ENCODE measurements around the gene IL17RB.

IL17RB gene

DNA sequence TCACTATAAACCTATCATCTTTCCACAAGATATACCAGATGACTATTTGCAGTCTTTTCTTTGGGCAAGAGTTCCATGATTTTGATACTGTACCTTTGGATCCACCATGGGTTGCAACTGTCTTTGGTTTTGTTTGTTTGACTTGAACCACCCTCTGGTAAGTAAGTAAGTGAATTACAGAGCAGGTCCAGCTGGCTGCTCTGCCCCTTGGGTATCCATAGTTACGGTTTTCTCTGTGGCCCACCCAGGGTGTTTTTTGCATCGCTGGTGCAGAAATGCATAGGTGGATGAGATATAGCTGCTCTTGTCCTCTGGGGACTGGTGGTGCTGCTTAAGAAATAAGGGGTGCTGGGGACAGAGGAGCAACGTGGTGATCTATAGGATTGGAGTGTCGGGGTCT is 33.9 kb upstream of the IL17RB start:
- DNase-seq, result no peak

DNA sequence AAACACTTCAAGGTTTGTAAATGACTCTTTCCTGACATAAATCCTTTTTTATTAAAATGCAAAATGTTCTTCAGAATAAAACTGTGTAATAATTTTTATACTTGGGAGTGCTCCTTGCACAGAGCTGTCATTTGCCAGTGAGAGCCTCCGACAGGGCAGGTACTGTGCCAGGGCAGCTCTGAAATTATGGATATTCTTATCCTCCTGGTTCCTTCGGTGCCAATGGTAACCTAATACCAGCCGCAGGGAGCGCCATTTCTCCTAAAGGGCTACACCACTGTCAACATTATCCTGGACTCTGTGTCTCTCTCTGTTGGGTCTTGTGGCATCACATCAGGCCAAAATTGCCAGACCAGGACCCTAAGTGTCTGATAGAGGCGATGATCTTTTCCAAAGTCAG is 33.1 kb upstream of the IL17RB start:
- DNase-seq, result no peak

DNA sequence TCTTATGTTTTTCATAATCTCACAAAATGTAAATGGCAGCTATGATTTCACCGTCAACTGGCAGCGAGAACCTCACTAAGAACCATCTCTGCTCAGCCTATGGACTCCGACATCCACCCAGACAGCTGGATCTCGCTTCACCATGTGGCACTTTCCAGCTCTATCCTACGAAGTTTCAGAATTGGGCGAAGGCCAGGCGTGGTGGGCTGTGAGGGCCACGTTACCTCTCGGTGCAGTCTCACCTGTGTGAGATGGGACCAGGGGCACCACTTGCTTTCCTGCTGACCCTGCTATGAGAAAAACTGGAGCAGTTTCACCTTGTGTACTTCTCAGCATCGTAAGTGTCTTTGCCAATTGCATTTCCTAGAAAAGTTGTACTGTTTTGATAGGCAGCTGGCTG is 32.5 kb upstream of the IL17RB start:
- no peak for DNase-seq

DNA sequence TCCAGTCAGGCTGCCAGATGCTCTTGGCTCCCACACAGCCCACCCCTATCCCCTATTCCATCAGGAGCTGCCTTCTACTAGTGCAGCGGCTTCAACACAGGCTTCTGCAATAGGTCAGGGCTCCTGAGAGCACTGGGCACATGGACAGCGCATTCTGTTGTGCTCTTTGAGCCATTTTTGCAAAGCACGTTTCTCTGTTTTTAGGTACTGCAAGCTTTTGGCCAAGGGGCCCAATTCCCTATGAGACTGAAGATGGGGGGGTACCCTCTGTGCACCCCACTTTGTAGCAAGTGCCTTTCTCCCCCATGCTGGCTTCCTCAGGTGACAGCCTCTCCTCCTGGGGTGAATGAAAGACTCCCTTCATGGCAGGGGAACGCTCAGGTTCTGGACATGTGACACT is 31.3 kb upstream of the IL17RB start:
- no peak for DNase-seq

DNA sequence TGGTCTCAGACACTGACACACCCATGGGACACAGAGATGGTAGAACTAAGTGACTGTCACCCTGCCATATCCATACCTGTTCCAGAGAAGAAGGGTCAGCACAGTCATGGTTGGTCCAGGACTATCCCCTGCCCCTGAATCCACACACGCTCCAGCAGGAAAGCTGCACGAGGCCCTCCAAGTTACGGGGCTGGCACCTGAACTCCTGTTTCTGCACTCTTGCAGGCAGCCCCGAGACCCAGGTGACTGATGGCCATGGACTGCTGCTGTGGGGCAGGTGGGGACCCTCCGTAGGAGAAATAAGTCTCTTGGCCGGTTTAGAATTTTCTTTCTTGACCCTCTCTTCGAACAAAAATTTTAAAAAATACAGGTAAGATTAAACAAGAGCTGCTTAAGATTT is 30.7 kb upstream of the IL17RB start:
- no peak for DNase-seq

DNA sequence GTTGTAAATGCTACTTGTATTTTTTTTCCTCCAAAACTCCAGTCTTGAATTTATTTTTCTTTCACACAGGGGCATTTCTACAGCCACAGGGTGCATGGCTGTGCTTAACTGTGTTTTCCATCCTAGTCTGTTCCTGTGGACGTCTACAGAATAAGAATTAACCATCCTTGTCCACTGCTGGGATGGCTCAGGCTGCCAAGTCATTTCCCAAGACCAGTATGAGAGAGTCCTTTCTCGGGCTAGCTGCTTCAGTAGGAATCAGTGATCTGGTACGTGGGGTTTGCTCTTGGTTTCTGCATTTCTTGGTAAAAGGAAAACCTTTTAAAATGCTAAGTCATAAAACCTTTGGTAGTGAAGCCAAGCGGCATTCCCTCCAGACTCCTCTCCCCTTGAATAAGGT is 29.9 kb upstream of the IL17RB start:
- DNase-seq, result no peak

DNA sequence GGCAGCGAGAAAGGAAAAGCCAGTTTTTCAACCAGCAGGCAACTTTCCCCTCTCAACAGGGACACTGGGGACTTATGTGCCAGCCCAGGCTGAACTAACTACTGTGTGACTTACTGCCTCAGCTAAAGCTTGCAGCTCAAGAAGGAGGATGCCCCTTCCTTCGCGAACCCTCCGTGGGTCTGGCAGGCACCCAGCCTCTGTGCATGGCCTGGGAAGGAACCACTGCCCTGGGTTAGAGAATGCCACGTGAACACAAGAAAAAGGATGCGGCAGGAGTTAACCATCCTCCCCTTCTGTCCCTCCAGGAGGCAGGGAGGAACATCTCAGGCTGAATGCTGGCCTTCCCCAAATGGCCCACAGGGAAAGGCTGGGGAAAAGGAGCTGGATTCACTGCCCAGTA is 29.2 kb upstream of the IL17RB start:
- no peak for DNase-seq

DNA sequence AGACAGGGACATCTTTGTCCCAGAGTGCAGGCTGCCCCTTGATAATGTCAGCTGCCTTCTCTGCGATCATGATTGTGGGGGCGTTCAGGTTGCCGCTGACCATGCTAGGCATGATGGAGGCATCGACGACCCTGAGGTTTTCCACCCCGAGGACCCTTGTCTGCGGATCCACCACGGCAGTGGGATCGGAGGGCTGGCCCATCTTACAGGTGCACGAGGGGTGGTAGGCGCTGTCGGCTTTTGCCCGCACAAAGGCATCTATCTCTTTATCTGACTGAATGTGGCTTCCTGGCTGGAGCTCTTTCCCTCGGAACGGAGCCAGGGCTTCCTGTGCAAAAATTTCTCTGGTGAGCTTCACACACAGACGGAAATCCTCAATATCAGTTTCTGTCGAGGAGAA is 28.6 kb upstream of the IL17RB start:
- no peak for DNase-seq

DNA sequence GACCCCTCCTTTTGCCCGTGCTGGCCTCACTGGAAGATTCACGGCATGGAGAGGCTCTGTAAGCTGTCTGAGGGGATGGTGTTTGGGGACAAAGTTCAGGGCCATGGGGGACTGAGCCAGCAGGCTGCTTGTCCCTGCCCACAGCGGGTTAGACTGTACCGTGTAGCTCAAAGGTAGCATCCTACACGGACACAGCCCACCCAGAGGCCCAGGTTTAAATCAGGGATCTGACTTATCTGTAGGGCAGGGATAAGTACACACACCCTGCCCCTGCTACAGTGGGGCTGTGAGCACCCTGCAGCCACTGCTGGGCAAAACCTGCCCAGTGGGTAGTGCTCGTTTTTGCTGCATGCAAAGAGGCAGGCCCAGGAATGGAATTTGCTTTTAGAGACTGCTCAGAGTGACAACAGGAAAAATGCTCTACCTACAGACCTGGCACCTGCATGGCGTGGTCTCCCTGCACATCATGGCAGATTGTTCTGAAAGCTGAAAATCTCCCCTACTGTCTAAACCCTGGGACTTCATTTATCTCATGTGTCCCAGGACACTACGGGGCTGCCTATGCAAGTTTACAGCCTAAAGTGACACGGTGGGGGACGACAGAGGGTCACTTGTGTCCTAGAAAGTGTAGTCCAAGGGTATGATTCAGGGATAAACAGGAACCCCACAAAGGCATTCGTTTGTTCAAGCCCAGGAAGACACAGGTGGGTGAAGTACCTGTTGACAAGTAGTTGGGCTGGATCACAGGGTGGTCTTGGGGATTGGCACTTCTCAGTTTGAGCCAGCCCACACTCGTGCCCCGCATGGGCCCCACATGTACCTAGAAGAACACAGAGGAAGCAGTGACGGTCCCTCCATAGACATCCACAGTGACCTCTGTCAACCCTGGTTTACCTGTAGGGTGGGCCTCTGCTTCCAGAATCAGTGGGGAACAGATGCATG is 27.9 kb upstream of the IL17RB start:
- DNase-seq, result no peak

DNA sequence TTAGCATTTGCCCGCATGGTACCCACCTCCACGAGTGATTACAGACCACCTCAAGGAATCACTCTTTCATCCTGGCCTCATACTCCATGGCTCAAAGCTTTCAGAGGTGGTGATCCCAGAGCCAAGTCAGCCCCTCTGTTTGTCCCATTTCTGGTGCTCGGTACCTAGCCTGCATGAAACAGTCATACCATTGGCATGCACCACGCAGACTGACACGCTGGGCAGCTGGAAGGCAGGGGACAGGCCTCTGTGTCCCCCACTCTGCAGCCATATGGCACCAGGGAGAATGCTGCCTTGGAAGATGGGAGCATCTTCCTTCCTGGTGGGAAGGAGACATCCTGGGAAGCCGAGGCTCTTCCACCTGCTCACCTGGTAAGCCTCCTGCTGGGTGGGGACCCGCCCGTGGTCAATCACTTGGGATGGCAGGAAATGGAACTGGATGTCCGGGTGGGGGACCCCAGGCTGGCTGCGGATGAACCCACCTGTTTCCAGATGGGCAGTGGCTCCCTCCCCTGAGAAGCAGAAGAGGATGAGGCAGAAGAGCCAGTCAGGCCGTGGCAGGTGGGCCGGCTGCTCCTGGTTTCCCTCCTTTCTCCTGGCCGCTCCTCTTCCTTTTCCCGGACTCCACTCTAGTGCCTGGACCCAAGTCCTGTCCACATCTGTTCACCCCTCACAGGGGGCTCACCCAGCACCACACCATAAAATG is 27.1 kb upstream of the IL17RB start:
- no peak for DNase-seq

DNA sequence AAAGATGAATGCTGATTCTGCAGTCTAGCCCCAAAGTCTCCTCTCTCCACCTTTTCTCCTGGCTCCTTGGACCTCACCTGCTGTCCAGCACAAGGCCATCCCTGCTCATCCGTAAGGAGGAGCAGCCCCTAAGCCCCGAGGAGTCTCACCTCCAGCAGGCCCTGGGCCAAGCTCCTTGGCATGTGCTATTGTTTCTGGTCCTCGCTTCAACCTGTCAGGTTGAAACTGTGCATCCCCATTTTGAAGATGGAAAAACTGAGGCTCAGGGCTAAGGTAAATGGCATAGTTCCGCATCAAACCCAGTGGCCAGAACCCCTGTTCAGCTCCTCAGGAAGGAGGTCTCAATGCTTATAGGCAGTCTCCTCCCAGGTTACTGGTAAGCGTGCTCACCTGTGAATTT is 26.3 kb upstream of the IL17RB start:
- DNase-seq, result no peak

DNA sequence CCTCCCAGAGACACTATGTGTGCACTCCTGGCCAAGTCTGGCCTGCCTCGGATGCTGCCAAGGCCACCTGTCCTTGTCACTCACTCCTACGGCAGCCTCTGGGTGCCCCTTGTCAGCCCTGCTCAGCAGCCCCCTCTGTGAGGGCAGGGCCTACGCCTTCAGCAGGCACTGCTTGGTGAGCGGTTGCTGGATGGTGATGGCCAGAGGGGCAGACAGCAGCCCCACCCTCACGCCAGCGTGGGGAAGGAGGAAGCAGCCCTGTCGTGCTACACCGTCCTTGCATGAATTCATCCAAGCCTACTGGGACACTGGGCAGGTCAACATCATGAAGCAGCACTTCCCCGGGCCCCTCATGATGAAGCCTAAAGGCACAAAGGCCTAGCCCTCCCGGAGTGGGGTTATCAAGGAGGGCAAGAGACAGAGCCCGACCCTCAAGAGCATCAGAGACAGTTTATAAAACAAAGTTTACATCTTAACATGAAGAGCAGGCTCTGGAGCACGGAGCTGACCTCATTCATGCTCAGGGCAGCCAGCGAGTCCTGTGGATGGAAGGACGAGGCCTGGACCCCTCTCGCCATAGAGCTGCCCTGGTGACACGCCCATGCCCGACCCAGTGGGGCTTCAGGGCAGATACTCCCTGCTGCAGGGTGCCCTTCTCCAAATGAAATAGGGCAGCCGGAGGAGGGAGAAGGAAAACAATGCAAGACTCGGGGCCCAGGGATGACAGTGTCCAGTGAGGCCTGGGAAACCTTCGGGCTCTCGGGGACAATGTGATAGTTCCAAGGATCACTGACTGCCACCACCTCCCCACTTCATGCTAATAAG is 25.4 kb upstream of the IL17RB start:
- DNase-seq, result no peak

DNA sequence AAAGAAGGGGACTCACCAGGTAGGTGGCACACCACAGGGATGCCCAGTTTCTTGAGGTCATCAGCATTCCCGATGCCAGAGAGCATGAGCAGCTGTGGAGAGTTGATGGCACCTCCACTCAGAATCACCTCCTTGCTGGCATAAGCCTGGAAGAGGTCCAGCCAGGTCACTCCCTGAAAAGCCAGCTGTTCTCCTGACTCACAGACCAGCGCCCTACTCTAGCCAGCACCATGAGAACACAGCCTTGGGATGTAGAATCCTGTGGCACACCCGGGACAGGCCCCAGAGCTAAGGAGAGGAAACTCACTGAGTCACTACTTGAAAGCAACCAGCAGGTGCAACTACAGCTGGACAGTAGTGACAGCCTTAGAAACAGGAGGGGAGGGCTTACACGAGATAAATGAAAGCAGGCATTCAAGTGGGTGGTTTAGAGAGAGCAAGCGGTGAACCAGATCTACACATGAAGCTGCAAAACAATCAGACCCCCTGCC is 24.7 kb upstream of the IL17RB start:
- DNase-seq, result no peak

DNA sequence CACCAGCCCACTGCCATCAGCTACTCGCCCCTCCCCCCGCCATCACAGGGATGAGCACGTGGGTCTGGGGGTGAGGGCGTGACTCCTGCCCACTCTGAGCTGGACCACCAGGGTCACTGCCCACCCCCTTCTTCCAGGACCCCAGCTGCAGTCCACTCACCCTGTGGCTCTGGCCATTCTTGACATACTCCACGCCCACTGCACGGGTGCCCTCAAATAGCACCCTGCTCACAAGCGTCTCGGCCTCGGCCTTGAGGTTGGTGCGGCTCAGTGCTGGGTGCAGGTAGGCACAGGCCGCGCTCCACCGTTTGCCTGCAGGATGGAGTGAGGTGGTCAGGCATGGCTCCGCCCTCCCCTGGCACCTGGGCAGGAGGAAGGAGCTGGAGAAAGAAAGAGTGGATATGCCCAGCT is 24.0 kb upstream of the IL17RB start:
- no peak for DNase-seq

DNA sequence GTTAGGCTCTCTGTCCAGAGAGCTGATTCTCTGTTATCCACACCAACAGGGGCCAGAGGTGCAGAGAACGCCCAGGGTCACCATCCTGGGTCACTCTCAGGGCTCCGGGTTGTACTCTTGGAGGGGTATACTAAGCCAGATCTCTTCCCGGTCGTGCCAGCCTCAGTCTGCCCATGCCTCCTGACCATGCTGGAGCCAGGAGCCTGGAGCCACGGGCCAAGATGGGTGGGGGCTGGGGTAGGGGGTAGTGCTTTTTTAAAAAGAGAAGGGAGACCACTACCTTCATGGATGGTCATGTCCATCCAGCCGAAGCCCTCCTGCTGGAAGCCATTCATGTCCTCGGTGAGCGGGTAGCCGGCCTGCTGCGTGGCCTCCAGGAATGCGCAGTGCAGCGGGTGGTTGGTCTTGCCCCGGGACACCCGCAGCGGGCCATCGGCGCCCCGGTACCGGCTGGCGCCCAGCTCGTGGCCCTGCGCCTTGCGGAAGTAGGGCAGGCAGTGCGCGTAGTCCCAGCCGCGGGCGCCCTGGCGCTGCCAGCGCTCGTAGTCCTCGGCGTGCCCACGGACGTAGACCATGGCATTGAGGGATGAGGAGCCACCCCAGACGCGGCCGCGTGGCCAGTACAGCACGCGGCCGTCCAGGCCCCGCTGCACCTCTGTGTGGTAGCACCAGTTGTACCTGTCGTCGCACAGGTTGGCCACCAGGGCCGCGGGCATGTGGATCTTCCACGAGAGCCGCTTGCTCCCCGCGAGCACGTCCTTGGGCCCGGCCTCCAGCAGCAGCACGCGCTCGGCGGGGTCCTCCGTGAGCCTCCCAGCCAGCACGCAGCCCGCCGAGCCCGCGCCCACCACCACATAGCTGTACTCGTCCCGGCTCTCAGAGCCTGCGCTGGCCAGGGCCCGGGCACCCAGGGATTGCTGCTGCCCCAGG is 23.1 kb upstream of the IL17RB start:
- no peak for DNase-seq

DNA sequence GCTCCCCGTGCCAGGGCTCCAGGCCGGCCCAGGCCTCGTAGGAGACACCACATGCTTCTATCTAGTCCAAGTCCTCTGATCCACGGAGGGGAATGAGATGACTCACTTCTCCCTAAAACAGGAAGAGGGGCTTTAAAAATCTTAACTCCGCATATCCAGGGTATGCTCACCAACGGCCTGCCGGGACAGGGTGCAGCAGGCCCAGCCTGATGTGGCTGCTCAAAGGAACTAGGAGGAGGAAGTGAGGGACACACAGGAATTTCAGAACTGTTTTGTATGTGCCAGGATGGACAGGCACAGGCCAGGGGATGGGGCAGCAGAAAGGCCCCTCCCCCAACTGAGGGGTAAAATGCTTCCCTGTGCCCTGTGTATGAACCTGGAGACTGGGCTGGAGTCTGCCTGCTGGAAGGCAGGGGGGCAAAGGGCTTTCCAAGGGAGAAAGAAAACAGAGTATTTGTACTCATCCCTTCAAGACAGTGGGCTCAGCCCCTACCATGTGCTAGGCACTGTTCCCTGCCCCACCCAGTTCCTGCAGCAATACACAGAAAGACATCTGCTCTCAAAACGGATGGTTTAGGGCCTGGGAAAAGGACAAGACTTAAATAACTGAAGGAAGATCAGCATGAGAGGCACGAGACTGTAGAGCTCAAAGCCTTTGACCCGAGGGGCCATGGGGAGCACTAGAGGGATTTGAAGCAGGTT is 22.3 kb upstream of the IL17RB start:
- DNase-seq, result no peak

DNA sequence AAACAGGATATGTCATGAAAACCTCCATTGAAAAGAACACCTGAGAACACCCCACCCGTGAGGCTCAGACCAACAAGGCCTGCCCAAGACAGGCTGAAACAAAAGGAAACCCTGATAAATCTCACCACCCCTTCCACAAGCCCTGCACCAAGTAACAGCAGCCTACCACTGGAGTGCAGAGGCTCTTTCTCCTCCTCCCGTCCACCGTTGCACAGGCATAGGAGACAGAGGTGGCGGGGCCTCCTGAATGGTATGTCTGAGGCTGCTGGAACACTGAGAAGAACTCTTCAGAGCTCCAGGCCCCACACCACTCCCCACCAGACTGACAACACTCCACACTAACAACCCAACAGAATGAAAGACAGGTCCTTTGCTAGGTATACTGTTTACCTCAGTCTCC is 21.6 kb upstream of the IL17RB start:
- no peak for DNase-seq

DNA sequence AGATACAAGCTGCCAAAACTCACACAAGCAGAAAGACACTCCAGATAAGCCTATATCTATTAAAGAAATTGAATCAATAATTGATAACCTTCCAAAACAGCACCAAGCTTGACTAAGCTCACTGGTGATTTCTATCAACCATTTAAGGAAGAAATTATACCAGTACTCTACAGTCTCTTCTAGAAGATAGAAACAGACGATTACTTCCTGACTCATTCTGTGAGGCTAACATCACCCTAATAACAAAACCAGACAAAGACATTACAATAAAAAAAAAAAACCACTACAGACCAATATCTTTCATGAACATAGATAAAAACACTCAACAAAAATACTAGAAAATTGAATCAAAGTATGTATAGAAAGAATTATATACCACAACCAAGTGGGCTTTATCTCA is 20.3 kb upstream of the IL17RB start:
- DNase-seq, result no peak

DNA sequence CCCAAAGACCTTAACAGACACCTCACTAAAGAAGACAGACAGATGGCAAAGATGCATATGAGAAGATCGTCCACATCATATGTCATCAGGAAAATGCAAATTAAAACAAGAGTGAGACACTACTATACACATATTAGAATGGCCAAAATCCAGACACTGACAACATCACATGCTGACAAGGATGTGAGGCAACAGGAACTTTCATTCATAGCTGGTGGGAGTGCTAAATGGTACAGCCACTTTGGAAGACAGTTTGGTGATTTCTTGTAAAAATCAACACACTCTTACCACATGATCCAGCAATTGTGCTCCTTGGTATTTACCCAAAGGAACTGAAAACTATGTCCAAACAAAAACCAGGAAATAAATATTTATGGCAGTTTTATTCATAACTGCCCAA is 17.8 kb upstream of the IL17RB start:
- DNase-seq, result no peak

DNA sequence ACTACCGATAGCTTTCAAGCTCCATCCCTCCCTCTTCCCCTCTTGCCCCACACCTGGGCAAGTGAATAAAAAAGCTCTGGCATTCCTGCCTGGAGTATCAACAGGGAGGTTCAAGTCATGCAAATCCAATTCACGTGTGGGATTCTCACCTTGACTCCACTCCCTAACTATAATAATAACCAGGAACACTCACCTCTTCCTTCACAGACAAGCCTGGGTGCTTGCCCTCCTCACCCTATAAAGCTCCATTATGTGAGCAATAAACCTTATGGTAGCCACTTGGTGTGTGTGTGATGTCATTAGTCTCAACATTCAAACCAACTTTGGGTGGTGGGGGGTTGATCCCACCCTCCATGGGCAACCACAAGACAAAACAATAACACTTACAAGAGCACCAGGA is 16.8 kb upstream of the IL17RB start:
- DNase-seq, result no peak

DNA sequence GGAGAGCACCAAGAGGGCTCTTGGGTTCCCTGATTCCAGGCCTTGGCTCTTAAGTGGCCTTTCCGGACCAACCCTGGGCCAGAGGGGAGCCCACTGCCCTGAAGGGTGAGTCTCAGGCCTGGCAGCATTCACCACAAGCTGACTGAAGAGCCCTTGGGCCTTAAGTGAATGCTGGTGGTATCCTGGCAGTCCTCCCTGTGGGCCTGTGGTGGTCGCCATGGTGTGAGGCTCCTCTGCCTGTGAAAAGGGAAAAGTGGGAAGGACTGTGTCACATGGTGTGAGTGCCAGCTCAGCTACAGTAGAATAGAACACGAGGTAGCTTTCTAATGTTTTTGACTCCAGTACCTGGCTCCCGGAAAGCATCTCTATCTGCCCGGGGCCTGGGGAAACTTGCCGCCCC is 15.4 kb upstream of the IL17RB start:
- DNase-seq, result no peak

Data from NCI-H1092 treated with DMSO at 0.1 percent for 48 hours (cell line).